HCT116 (cell line): Measurements from ENCODE around the gene TEAD1. TPM values are rescaled to one million over a fixed set of nuclear protein-coding genes. Genes with fewer than 3 reads are reported as not detected.

ENCODE experiments used
- ATAC-seq: fragments of 200-7000 bp; cut with Tn5 transposase; 2 replicates; pipeline ENCODE4 v1.9.1; 2020; ENCODE audit warnings: mild to moderate bottlenecking, moderate library complexity
- BruUV-seq: library from RNA; stranded (reverse); fragments of 400-500 nt; replicated peaks from 2 replicates; lab custom pipeline; 2021; lab: Mats Ljungman, UMichigan
- CTCF ChIA-PET: fragments of 300-600 bp; sonication (Branson Sonifier 250); formaldehyde crosslinking; loops from one replicate; lab custom pipeline; 2021; ENCODE audit warnings: antibody characterized with exemption; lab: Charles Lee
- POLR2A ChIA-PET: fragments of 300-600, 350-600 bp; sonication (Branson Sonifier 250); formaldehyde crosslinking; loops from one replicate; lab custom pipeline; 2021; ENCODE audit warnings: antibody characterized with exemption; lab: Charles Lee
- RAD21 ChIA-PET, 2 experiments: fragments of 300-600 bp; sonication (Branson Sonifier 250); formaldehyde crosslinking; loops; one replicate each; lab custom pipeline; 2023; ENCODE audit warnings: low total read pairs in 2 of 2; ENCODE audit not compliant: uncharacterized antibody in 2 of 2, unreplicated experiment in 2 of 2, low non-redundant PET in 1 of 2; lab: Charles Lee
- DNase-seq: peaks from one replicate; pipeline ENCODE4 v3.0.0-alpha.2; 2010; ENCODE audit warnings: low read depth, low spot score
- H2AFZ ChIP-seq: fragments of 200-600 bp; shearing (Covaris generic), sonication (generic); 2 replicates; pipeline ENCODE4 v1.6.1; 2017; ENCODE audit warnings: low read depth, mixed run types, mixed read lengths, antibody characterized with exemption, low read length; ENCODE audit not compliant: poor library complexity, severe bottlenecking
- H3K27ac ChIP-seq: 2 replicates; pipeline ENCODE4 v1.5.1; 2012; ENCODE audit warnings: low read depth, low read length
- H3K27me3 ChIP-seq: fragments of 200-600 bp; sonication (generic); 2 replicates; pipeline ENCODE4 v1.6.1; 2016; ENCODE audit warnings: mixed run types, low read length, mixed read lengths; ENCODE audit not compliant: insufficient read depth
- H3K36me3 ChIP-seq, 2 experiments: fragments of 200-500 bp in 1 of 2; fragments of 200-600 bp in 1 of 2; sonication (Bioruptor generic) in 1 of 2; sonication (generic) in 1 of 2; 2 replicates each; pipeline versions ENCODE4 v1.5.1 to v1.6.1; 2014 to 2016; ENCODE audit warnings: low read length in 2 of 2, inconsistent platforms in 1 of 2, mixed read lengths in 1 of 2, mixed run types in 1 of 2; ENCODE audit not compliant: insufficient read depth in 2 of 2, control insufficient read depth in 1 of 2
- H3K4me1 ChIP-seq, 2 experiments: fragments of 200-600 bp in 1 of 2; sonication (generic) in 1 of 2; 2 replicates each; pipeline versions ENCODE4 v1.5.1 to v1.6.1; 2012 to 2017; ENCODE audit warnings: low read length in 2 of 2, inconsistent platforms in 1 of 2, mild to moderate bottlenecking in 1 of 2, mixed read lengths in 1 of 2, mixed run types in 1 of 2, moderate library complexity in 1 of 2; ENCODE audit not compliant: insufficient read depth in 2 of 2, control insufficient read depth in 1 of 2
- H3K4me2 ChIP-seq: fragments of 200-600 bp; sonication (generic); 2 replicates; pipeline ENCODE4 v1.6.1; 2017; ENCODE audit warnings: mixed run types, low read length, mixed read lengths
- H3K4me3 ChIP-seq, 2 experiments: fragments of 200-600 bp in 1 of 2; sonication (generic) in 1 of 2; replicated peaks in 1 of 2; 2 replicates each; pipeline ENCODE4 v1.5.1; 2011 to 2016; ENCODE audit warnings: low read length in 2 of 2, control low read depth in 1 of 2, low read depth in 1 of 2, mild to moderate bottlenecking in 1 of 2, mixed read lengths in 1 of 2, mixed run types in 1 of 2
- H3K79me2 ChIP-seq: fragments of 200-600 bp; sonication (generic); 2 replicates; pipeline ENCODE4 v1.6.1; 2017; ENCODE audit warnings: mild to moderate bottlenecking, mixed run types, low read length, moderate library complexity, mixed read lengths; ENCODE audit not compliant: insufficient read depth
- H3K9ac ChIP-seq: fragments of 200-600 bp; sonication (generic); 2 replicates; pipeline ENCODE4 v1.6.1; 2016; ENCODE audit warnings: low read length, mixed read lengths
- H3K9me2 ChIP-seq: fragments of 200-600 bp; sonication (generic), shearing (Covaris generic); 2 replicates; pipeline ENCODE4 v1.6.1; 2017; ENCODE audit warnings: mixed run types, mild to moderate bottlenecking, moderate library complexity; ENCODE audit not compliant: insufficient read depth
- H3K9me3 ChIP-seq, 2 experiments: fragments of 200-500 bp in 1 of 2; fragments of 200-600 bp in 1 of 2; sonication (Bioruptor generic) in 1 of 2; sonication (generic) in 1 of 2; 2 replicates each; pipeline ENCODE4 v1.6.1; 2014 to 2017; ENCODE audit warnings: low read length in 2 of 2, mixed read lengths in 2 of 2, inconsistent platforms in 1 of 2, low read depth in 1 of 2, mild to moderate bottlenecking in 1 of 2, mixed run types in 1 of 2, moderate library complexity in 1 of 2; ENCODE audit not compliant: control insufficient read depth in 1 of 2, insufficient read depth in 1 of 2
- H4K20me1 ChIP-seq: fragments of 200-600 bp; sonication (generic), shearing (Covaris generic); 2 replicates; pipeline ENCODE4 v1.6.1; 2017; ENCODE audit warnings: mixed run types, mild to moderate bottlenecking, moderate library complexity; ENCODE audit not compliant: insufficient read depth
- CBX3 ChIP-seq: IDR thresholded peaks from 2 replicates; pipeline ENCODE4 v1.6.1; 2012; ENCODE audit warnings: low read depth
- CTCF ChIP-seq, 3 experiments: fragments of 200-600 bp in 1 of 3; sonication (generic) in 1 of 3; IDR thresholded peaks in 2 of 3; conservative IDR thresholded peaks in 1 of 3; 2 replicates each; pipeline ENCODE4 v1.5.1; 2012 to 2017; ENCODE audit warnings: low read depth in 2 of 3, low read length in 2 of 3, antibody characterized with exemption in 1 of 3, borderline replicate concordance in 1 of 3, control low read depth in 1 of 3, mild to moderate bottlenecking in 1 of 3, mixed read lengths in 1 of 3, mixed run types in 1 of 3, moderate library complexity in 1 of 3; ENCODE audit not compliant: insufficient read depth in 1 of 3
- ELF1 ChIP-seq: IDR thresholded peaks from 2 replicates; pipeline ENCODE4 v1.6.1; 2012; ENCODE audit warnings: low read depth, borderline replicate concordance
- EZH2 ChIP-seq: fragments of 200-600 bp; sonication (generic); IDR thresholded peaks from 2 replicates; pipeline ENCODE4 v1.6.1; 2017; ENCODE audit warnings: antibody characterized with exemption, mixed run types
- EZH2phosphoT487 ChIP-seq: fragments of 200-600 bp; IDR thresholded peaks from 2 replicates; pipeline ENCODE4 v1.6.1; 2018; ENCODE audit warnings: antibody characterized with exemption, borderline replicate concordance
- FOSL1 ChIP-seq: IDR thresholded peaks from 2 replicates; pipeline ENCODE4 v1.6.1; 2012; ENCODE audit warnings: low read depth
- RAD21 ChIP-seq: IDR thresholded peaks from 2 replicates; pipeline ENCODE4 v1.6.1; 2012; ENCODE audit warnings: low read depth, mild to moderate bottlenecking
- TCF7L2 ChIP-seq: IDR thresholded peaks from 2 replicates; pipeline ENCODE4 v1.7.0; 2011; ENCODE audit warnings: borderline replicate concordance, inconsistent platforms; ENCODE audit not compliant: insufficient read depth, insufficient read length; ENCODE audit errors: extremely low read depth
- YY1 ChIP-seq: IDR thresholded peaks from 2 replicates; pipeline ENCODE4 v1.6.1; 2011; ENCODE audit warnings: low read length, low read depth, moderate library complexity, mild to moderate bottlenecking; ENCODE audit not compliant: insufficient replicate concordance; ENCODE audit errors: extremely low read depth
- ZBTB33 ChIP-seq: IDR thresholded peaks from 2 replicates; pipeline ENCODE4 v1.6.1; 2011; ENCODE audit warnings: mild to moderate bottlenecking, low read length, moderate library complexity; ENCODE audit not compliant: insufficient replicate concordance; ENCODE audit errors: extremely low read depth
- ZFX ChIP-seq: fragments of 450-650 bp; IDR thresholded peaks from 2 replicates; pipeline ENCODE4 v1.6.1; 2017
- ZNF274 ChIP-seq: fragments of 200-500 bp; sonication (Bioruptor generic); IDR thresholded peaks from 2 replicates; pipeline ENCODE4 v1.6.1; 2014; ENCODE audit warnings: mild to moderate bottlenecking, low read depth, low read length, inconsistent platforms
- intact Hi-C: fragments of 100-400 bp; cut with micrococcal nuclease; formaldehyde crosslinking; loops from 2 replicates; pipeline ENCODE4 v1.10.0; 2022
- total RNA-seq: library from RNA; stranded (reverse); gene quantifications from one replicate; pipeline ENCODE4 v1.2.1, GENCODE V29; 2021; ENCODE audit not compliant: unreplicated experiment

The TEAD1 gene
- total RNA-seq, 1 experiment from 2014 or later, result 103 TPM

DNA sequence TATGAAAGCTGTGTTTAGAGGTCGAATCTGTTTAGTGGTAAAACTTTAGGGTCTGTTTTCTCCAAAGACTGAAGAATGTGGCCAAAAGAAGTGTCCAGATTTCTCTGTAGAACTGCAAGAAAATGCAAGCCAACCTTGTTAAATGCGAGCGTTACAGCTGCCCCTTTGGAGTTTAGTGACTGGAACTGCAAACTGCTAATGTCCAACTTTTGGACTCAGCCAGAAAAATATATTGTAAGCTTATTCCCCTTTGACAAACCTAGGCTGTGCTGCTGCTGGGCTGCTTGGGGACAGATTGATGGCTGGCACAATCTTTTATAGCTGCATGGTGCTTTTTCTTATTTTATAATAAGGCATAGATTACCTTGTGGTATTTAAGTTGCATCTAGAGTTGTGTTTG is 3.9 kb downstream of the TEAD1 start:
- POLR2A ChIA-PET, result no interaction called here
- no peak overlapping the region for H3K4me3 ChIP-seq
- peaks cover 81% of the 10 kb centered on the region for H3K79me2 ChIP-seq
- no peaks in the 10 kb centered on the region; a peak in 1 of 4 replicates for H3K36me3 ChIP-seq
- TF ChIP-seq ZBTB33 (no peak), ZNF274 (no peak), CBX3 (no peak), ELF1 (no peak), YY1 (no peak), ZFX (no peak), EZH2 (no peak), EZH2phosphoT487 (no peak), FOSL1 (no peak), CTCF (IDR thresholded peaks at IDR 0.05 in 2 of 3, conservative IDR thresholded peaks at IDR 0.05 in 1 of 3; ENCODE audit: borderline replicate concordance in 1 of 3, insufficient read depth in 1 of 3, low read depth in 2 of 3, low read length in 2 of 3) (no peak), TCF7L2 (no peak), RAD21 (no peak)
- no peaks in the 10 kb centered on the region for H3K9me2 ChIP-seq
- intact Hi-C loops, result loop anchor here (5.0 kb wide), 1 partner anchor 124 kb away; no protein-coding TSS in a partner anchor
- RAD21 ChIA-PET, result no interaction called here
- ATAC-seq (no peak), DNase-seq (no peak)
- no peak overlapping the region for H3K9ac ChIP-seq
- no peak overlapping the region for H3K27ac ChIP-seq
- peaks cover 27 to 47% of the 10 kb centered on the region in 2 experiments for H3K4me1 ChIP-seq
- H3K4me2 ChIP-seq, result no peak overlapping the region
- no peak overlapping the region for H2AFZ ChIP-seq
- H4K20me1 ChIP-seq, result no peaks in the 10 kb centered on the region
- H3K27me3 ChIP-seq, result no peaks in the 10 kb centered on the region
- CTCF ChIA-PET, result no interaction called here
- BruUV-seq, result no TSS peak
- H3K9me3 ChIP-seq, result no peaks in the 10 kb centered on the region
